Natural killer cell treated with Interleukin-12 subunit alpha and Interleukin-12 subunit beta and Interleukin-15 and Interleukin-18, amount 100 ng/mL, for 72 hours (primary cell): ENCODE data around the gene MAML3. TPM values are rescaled to one million over a fixed set of nuclear protein-coding genes. Genes with fewer than 3 reads are reported as not detected.

Source experiments
- ATAC-seq, 2 donors: fragments of 150-1000 bp; cut with Tn5 transposase in 1 of 2; sonication (Bioruptor Pico), chemical (Tn5 transposase) in 1 of 2; 2 replicates each; pipeline ENCODE4 v1.10.0; 2021
- DNase-seq: peaks from one replicate; pipeline ENCODE4 v3.0.0; 2022; ENCODE audit warnings: low spot score
- H3K27ac Mint-ChIP-seq, 2 donors: 1 replicate in 1 of 2; 2 replicates in 1 of 2; pipeline ENCODE4 v1.8.0; 2022; ENCODE audit warnings: mixed read lengths in 2 of 2, mild to moderate bottlenecking in 1 of 2, moderate library complexity in 1 of 2
- H3K27me3 Mint-ChIP-seq, 2 donors: 1 replicate in 1 of 2; 2 replicates in 1 of 2; pipeline ENCODE4 v1.8.0; 2022; ENCODE audit warnings: mixed read lengths in 2 of 2
- H3K36me3 Mint-ChIP-seq: one replicate; pipeline ENCODE4 v1.8.0; 2022; ENCODE audit warnings: mixed read lengths
- H3K4me1 Mint-ChIP-seq, 2 donors: 1 replicate in 1 of 2; 2 replicates in 1 of 2; pipeline ENCODE4 v1.8.0; 2022; ENCODE audit warnings: low read depth in 2 of 2, mixed read lengths in 2 of 2, mild to moderate bottlenecking in 1 of 2
- H3K4me3 Mint-ChIP-seq: one replicate; pipeline ENCODE4 v1.8.0; 2022; ENCODE audit warnings: mixed read lengths
- H3K9me3 Mint-ChIP-seq: 2 replicates; pipeline ENCODE4 v1.8.0; 2022; ENCODE audit warnings: mixed read lengths
- total RNA-seq, 2 donors: library from RNA; stranded (reverse); gene quantifications; one replicate each; pipeline ENCODE4 v1.2.3, GENCODE V29; 2022

The MAML3 gene
- total RNA-seq, 2 donors from 2014 or later = 0.40 to 1.3 TPM

DNA sequence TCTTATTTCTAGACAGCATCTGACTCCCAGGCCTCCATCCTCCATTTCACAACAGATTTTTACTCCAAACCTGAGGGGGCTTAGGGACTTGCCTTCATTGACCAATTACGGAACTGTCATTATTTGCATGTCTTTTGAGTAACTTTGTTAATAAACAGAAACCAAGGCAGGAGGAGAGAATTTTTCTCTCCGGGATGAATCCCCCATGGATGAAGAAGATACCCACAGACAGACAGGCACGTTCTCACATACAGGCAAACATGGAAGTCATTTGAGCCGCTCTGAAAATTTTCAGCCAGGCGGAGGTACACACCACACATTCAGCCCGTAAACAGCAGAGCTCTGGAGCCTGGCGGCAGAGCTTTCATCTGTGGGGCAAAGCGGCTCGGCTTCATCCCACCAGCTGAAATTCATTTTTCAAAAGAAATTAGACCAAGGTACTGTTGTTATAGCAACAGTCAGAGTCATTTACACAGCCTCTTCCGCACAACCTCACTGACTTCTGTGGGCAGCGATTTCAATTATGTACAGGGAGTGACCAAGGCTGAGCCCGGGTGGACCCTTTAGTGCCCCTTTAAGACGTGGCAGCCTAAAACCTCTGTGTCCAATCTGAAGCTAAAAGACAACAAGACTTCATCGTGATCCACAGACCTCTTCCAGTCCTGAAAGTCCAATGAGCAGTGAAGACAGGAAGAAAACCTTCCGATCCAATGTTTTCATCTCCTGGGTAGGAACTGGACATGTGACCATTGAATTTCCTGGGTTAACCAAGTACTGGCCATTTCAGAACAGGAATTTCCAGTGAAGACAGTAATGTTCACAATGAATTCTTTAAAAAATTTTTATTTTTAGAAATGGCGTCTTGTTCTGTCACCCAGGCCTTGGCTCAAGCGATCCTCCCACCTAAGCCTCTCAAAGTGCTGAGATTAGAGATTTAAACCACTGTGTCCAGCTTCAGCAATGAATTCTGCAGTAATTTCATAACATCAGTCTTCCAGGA lies 251.4 kb downstream of the MAML3 start:
- H3K27ac Mint-ChIP-seq = peak overlapping the region in 1 of 2 donors; percentile 30
- DNase-seq (no peak), ATAC-seq (no peak)
- H3K36me3 Mint-ChIP-seq = no peaks in the 10 kb centered on the region
- H3K4me1 Mint-ChIP-seq = peaks cover 23 to 29% of the 10 kb centered on the region in 2 donors
- peaks cover 2% of the 10 kb centered on the region for H3K9me3 Mint-ChIP-seq
- no peak overlapping the region for H3K4me3 Mint-ChIP-seq
- H3K27me3 Mint-ChIP-seq = peaks cover 0 to 13% of the 10 kb centered on the region in 2 donors

DNA sequence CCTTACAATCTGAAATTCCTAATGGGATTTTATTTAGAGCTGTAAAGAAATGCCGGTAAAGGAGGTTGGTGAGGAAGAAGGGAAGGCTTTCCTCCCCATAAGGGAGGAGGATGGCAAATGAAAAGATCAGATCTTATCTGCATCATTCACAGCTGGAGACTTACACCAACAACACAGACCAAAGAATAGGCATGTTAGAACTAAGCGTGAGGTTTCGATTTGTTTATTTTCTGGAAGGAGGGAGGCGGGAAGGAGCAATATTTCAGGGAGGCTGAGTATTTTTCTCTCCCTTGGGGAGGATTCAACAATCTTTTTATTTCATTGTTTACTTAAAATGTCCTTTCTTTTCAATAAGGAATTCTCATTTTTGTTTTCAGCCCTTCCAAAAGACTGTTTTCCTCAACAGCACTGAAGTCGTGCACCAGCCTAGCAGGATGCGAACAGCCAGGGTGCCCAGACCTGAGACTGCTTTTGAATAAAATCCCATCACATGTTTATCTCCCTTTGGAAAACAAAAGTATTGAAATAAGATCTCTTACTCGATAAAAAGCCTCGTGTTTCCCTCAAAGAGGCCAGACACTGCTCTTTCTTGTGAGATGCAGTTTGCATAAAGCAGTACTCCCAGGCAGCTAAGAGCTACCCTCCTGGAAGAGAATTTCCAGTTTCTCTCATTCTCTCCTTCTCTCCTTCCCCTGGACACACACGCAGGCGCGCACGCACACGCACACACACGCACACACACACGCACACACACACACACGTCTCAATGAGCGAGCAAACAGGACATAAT lies 252.3 kb downstream of the MAML3 start:
- H3K27ac Mint-ChIP-seq = peak overlapping the region; percentile 30 to 45
- peak overlapping the region; percentile 11 for H3K4me3 Mint-ChIP-seq
- DNase-seq (no peak), ATAC-seq (no peak)
- H3K36me3 Mint-ChIP-seq = no peaks in the 10 kb centered on the region
- H3K9me3 Mint-ChIP-seq = peaks cover 2% of the 10 kb centered on the region
- peaks cover 23 to 29% of the 10 kb centered on the region in 2 donors for H3K4me1 Mint-ChIP-seq
- peaks cover 0 to 13% of the 10 kb centered on the region in 2 donors for H3K27me3 Mint-ChIP-seq

DNA sequence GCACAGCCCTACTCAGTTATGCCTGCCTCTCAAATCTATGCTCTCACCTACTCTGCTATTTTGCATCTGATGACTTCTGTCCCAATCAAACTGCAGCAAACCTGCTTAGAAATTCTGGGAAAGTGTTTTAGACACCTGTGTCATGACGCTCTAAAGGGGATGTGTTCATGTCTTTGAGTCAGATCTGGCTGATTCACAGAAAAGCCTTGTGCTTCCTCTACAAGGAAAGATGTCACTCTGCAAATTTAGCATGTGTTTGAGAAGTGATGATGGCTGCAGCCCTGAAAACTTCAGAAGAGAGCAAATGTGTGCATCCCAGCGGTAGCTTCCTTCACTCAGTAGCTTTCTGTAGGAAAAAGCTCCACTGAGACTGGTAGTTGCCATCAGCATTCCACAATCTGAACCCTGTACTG lies 253.0 kb downstream of the MAML3 start:
- peaks cover 23 to 25% of the 10 kb centered on the region in 2 donors for H3K4me1 Mint-ChIP-seq
- DNase-seq (no peak), ATAC-seq (peak; percentile 21 to 28)
- H3K9me3 Mint-ChIP-seq = peaks cover 2% of the 10 kb centered on the region
- H3K36me3 Mint-ChIP-seq = no peaks in the 10 kb centered on the region
- H3K27ac Mint-ChIP-seq = peak overlapping the region; percentile 30 to 45
- H3K4me3 Mint-ChIP-seq = peak overlapping the region; percentile 11
- H3K27me3 Mint-ChIP-seq = peaks cover 0 to 13% of the 10 kb centered on the region in 2 donors

GRCh38 chr4:139899346-139899745 lies 254.6 kb downstream of the MAML3 start:
- H3K27me3 Mint-ChIP-seq = peaks cover 0 to 13% of the 10 kb centered on the region in 2 donors
- no peak overlapping the region for H3K4me3 Mint-ChIP-seq
- H3K36me3 Mint-ChIP-seq = no peaks in the 10 kb centered on the region
- ATAC-seq = no peak
- H3K4me1 Mint-ChIP-seq = peaks cover 17 to 19% of the 10 kb centered on the region in 2 donors
- DNase-seq = no peak
- peaks cover 2% of the 10 kb centered on the region for H3K9me3 Mint-ChIP-seq
- no peak overlapping the region for H3K27ac Mint-ChIP-seq

DNA sequence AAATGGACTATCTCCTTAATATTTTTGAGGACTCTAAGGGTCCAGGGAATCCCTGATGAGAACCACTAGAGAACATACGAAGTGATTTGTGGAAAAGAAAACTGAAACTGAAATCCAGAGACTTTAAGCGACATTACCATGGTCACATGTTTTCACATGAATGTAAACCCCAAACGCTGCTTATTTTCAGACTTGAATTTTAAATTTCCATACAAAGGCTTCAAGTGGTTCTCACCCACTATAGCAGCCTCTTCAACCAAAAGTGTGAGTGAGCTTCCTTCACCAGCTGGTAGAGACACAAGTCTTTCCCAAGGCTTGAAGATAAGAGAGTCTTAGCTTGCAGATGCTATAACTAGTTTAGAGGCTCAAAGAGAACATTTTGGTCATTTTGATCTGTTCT lies 255.7 kb downstream of the MAML3 start:
- Mint-ChIP-seq H3K4me3 (no peak overlapping the region), H3K9me3 (no peaks in the 10 kb centered on the region), H3K36me3 (no peaks in the 10 kb centered on the region), H3K4me1 (peaks cover 10 to 14% of the 10 kb centered on the region in 2 donors), H3K27ac (no peak overlapping the region), H3K27me3 (peaks cover 0 to 13% of the 10 kb centered on the region in 2 donors)
- DNase-seq (no peak), ATAC-seq (peak; percentile 59 to 76)

DNA sequence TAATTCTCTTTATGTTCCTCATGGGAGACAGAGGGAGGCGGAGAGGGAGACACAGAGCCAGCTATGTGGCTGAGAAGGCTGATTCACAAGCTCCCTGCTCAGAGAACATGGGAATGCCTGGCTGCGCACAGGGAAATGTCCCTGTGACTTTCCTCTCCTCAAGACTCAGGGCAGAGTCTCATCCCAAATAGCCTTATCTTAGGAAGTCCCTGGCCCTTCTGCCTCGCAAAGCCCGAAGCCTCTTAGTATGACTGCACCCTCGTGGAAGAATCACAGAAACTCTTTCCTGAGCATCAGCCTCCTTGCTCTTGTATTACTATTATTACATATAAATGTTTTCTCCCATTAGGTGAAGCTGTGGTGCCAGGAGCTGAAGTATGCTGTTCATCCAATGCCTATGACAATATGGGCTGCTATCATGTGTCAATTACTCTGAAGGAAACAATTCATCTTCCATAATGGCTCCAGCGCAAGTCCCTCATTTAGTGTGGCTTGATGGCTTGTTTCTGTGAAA lies 257.8 kb downstream of the MAML3 start:
- Mint-ChIP-seq H3K36me3 (no peaks in the 10 kb centered on the region), H3K27ac (no peak overlapping the region), H3K4me3 (no peak overlapping the region), H3K9me3 (no peaks in the 10 kb centered on the region), H3K27me3 (peaks cover 0 to 6% of the 10 kb centered on the region in 2 donors), H3K4me1 (peaks cover 4 to 10% of the 10 kb centered on the region in 2 donors)
- no peak for ATAC-seq
- no peak for DNase-seq

DNA sequence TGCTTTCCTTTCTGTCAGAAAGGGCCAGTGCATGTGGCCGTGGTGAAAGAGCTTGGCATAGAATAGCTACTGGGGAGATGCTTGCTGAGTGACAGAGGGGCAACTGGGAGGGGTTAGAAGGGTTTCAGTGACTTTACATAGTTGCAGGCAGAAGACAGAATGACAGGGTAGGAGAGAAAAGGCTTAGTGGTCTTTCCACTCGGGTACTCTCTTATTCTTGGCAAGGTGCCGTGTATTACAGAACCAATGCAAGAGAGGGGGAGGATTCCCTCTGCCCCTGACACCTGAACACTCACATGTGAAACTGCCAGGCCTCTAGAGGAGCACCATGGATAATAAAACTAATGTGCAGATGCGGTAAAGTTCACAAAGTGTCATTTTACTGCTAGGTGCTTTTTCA lies 260.2 kb downstream of the MAML3 start:
- Mint-ChIP-seq H3K36me3 (no peaks in the 10 kb centered on the region), H3K27me3 (peaks cover 0 to 4% of the 10 kb centered on the region in 2 donors), H3K27ac (peak overlapping the region in 1 of 2 donors; percentile 42), H3K4me3 (no peak overlapping the region), H3K4me1 (peaks cover 5 to 10% of the 10 kb centered on the region in 2 donors), H3K9me3 (no peaks in the 10 kb centered on the region)
- ATAC-seq (no peak), DNase-seq (no peak)

- DNase-seq = no peak
- H3K36me3 Mint-ChIP-seq = no peaks in the 10 kb centered on the region
- H3K27ac Mint-ChIP-seq = no peak overlapping the region
- peaks cover 0 to 4% of the 10 kb centered on the region in 2 donors for H3K27me3 Mint-ChIP-seq
- peaks cover 0 to 15% of the 10 kb centered on the region in 2 donors for H3K4me1 Mint-ChIP-seq
- no peaks in the 10 kb centered on the region for H3K9me3 Mint-ChIP-seq
- no peak for ATAC-seq
- no peak overlapping the region for H3K4me3 Mint-ChIP-seq
Measured at GRCh38 chr4:139892973-139893736, 260.8 kb downstream of the MAML3 start.

GRCh38 chr4:139890816-139891215 lies 263.2 kb downstream of the MAML3 start:
- ATAC-seq = no peak
- H3K4me3 Mint-ChIP-seq = no peak overlapping the region
- H3K27ac Mint-ChIP-seq = peak overlapping the region in 1 of 2 donors; percentile 22
- no peaks in the 10 kb centered on the region for H3K36me3 Mint-ChIP-seq
- H3K4me1 Mint-ChIP-seq = peaks cover 0 to 15% of the 10 kb centered on the region in 2 donors
- DNase-seq = no peak
- H3K27me3 Mint-ChIP-seq = peaks cover 0 to 4% of the 10 kb centered on the region in 2 donors
- no peaks in the 10 kb centered on the region for H3K9me3 Mint-ChIP-seq

- Mint-ChIP-seq H3K4me1 (peaks cover 0 to 15% of the 10 kb centered on the region in 2 donors), H3K9me3 (no peaks in the 10 kb centered on the region)
Measured at GRCh38 chr4:139889901-139890300, 264.1 kb downstream of the MAML3 start.

GRCh38 chr4:139889264-139889663 lies 264.7 kb downstream of the MAML3 start:
- ATAC-seq (peak; percentile 64 to 66), DNase-seq (no peak)
- Mint-ChIP-seq H3K4me1 (peaks cover 0 to 15% of the 10 kb centered on the region in 2 donors), H3K27ac (peak overlapping the region in 1 of 2 donors; percentile 9), H3K27me3 (peaks cover 0 to 4% of the 10 kb centered on the region in 2 donors), H3K9me3 (no peaks in the 10 kb centered on the region), H3K36me3 (no peaks in the 10 kb centered on the region), H3K4me3 (peak overlapping the region; percentile 1)

More at GRCh38 chr4:139889901-139890300, 264.1 kb downstream of the MAML3 start:
- DNase-seq (no peak), ATAC-seq (no peak)
- Mint-ChIP-seq H3K27ac (peak overlapping the region in 1 of 2 donors; percentile 9), H3K4me3 (no peak overlapping the region), H3K27me3 (peaks cover 0 to 4% of the 10 kb centered on the region in 2 donors), H3K36me3 (no peaks in the 10 kb centered on the region)

- H3K27ac Mint-ChIP-seq = peak overlapping the region in 1 of 2 donors; percentile 16
- H3K9me3 Mint-ChIP-seq = no peaks in the 10 kb centered on the region
- no peak overlapping the region for H3K4me3 Mint-ChIP-seq
- H3K36me3 Mint-ChIP-seq = no peaks in the 10 kb centered on the region
- peaks cover 2 to 6% of the 10 kb centered on the region in 2 donors for H3K27me3 Mint-ChIP-seq
- DNase-seq (no peak), ATAC-seq (peak; percentile 58 to 83)
- H3K4me1 Mint-ChIP-seq = peaks cover 0 to 15% of the 10 kb centered on the region in 2 donors
Measured at GRCh38 chr4:139887962-139888735, 265.8 kb downstream of the MAML3 start.
